ENCODE measurements around the gene RCOR2.

The RCOR2 gene

DNA sequence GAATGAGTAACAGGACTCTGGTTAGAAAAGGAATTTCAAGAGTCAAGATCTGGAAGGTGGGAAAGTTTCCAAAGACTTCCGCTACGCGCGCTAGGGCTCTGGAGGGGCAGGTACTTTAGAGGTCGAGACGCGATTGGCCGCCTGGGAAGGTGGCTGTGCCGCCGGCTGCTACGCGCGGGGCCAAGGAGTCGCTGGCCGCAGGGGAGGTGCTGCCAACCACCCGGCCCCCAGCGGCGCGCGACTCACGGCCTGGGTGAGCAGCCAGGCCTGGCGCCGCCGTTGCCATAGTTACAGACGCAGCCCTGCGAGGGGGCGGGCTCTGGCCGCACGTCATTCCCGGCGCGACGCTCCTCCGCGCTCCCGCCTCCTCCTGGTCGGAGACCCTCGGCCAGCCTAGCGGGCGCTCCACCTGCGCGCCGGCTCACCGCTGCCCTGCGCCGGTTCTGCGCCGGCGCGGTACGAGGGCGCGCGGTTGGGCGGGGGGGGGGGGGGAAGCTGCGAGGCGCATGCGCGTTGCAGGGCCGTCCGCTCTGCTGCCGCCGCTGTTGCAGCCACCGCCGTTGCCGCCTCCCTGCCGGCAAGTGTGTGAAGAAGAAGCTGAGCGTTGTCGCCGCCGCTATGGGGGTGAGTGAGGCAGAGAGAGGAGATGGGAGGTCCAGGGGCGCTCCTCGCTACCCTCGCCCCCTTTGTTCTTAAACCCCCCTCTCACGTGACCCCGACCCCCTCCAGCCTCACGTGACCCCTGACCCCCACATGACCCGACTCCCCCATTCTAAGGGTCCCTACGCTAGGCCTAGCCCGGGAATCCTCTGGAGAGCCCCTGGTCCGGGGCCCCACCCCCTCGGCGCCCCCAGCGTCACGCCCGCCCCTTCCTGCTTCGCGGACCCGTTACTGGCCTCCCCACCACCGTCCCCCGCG is 21.8 kb upstream of the RCOR2 start, which contains the start of gene NAA40:
Gene NAA40, plus strand, starts transcription at position 524 of the 918 bp plus-strand sequence. Its CDS starts 95 bp downstream, at position 619.
- Histone ChIP-seq H3K36me3 (replicated peaks) (0 out of 2 replicates have a peak, but pooled peaks cover 7% of the 10 kb centered on the region), H3K27me3 (ENCODE audit: low read depth) (no peaks in the 10 kb centered on the region), H3K9me3 (no peaks in the 10 kb centered on the region), H3K4me3 (peak within 1 kb of the TSS; percentile 79), H3K4me1 (peaks cover 3% of the 10 kb centered on the region; the same call in 1 of the 2 replicates)
- in situ Hi-C loops (cut with MboI; ENCODE audit: low sequenced_read_pairs), result no loop called here
- DNase-seq (ENCODE audit: low spot score in 2 of 2), result peak; percentile 94 to 97

DNA sequence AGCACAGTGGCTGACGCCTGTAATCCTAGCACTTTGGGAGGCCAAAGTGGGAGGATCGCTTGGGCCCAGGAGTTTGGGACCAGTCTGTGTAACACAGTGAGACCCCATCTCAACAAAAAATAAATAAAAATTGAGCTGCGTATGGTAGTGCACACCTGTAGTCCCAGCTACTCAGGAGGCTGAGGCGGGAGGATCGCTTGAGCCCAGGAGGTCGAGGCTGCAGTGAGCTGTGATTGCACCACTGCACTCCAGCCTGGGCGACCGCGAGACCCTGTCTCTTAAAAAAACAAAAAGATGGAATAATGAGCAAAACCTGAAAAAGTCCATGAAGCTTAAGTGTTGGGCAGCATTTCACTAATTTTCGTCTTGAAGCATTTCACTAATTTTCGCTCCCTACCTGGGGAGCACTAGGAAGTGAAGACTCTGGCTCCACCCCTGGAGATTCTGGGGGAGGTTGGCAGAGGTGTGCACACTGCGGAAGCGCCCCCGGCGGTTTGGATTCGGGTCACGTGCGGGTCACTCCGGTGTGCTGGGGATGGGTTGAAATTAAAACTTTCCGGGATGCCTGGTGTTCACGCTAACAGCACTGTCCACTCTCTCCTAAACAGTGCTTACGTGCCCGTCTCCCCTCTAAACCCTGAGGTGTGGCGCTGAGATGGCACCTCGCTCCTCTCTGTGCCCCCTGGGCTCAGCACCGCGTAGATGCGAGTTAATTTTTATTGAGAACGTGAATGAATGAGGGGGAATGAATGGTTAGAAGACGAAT is 20.9 kb upstream of the RCOR2 start:
- peak in 1 of 2 experiments; percentile 52 for DNase-seq (ENCODE audit: low spot score in 2 of 2)
- H3K36me3 ChIP-seq (replicated peaks), result 0 out of 2 replicates have a peak, but pooled peaks cover 6% of the 10 kb centered on the region
- H3K4me1 ChIP-seq, result peaks cover 3% of the 10 kb centered on the region; the same call in 1 of the 2 replicates
- in situ Hi-C loops (cut with MboI; ENCODE audit: low sequenced_read_pairs), result no loop called here
- H3K4me3 ChIP-seq, result peak overlapping the region; percentile 79
- H3K9me3 ChIP-seq, result no peaks in the 10 kb centered on the region
- no peaks in the 10 kb centered on the region for H3K27me3 ChIP-seq (ENCODE audit: low read depth)

DNA sequence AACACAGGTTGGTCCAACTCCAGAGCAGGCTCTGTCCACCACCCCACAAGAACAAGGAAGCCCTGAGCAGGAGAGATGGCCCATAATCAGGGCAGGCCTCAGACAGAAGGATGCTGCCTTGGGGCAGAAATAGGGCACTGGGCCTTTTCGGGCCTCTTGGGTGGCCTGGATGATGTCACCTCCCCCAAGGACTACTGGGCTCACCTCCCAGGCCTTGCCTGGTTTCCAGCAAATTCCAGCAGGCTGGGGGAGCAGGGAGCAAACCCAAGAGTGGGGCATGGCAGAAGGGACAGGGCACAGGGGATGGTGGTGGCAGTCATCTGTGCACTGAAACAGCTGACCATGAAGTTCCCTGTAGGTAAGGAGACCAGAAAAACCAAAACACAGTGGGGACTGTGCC is 16.5 kb upstream of the RCOR2 start:
- in situ Hi-C loops (cut with MboI; ENCODE audit: low sequenced_read_pairs), result no loop called here
- H3K4me3 ChIP-seq, result no peak overlapping the region
- no peaks in the 10 kb centered on the region for H3K36me3 ChIP-seq (replicated peaks)
- H3K27me3 ChIP-seq (ENCODE audit: low read depth), result no peaks in the 10 kb centered on the region; the same call in 1 of the 2 replicates
- no peak for DNase-seq (ENCODE audit: low spot score in 2 of 2)
- no peaks in the 10 kb centered on the region for H3K9me3 ChIP-seq
- peaks cover 3% of the 10 kb centered on the region; the same call in 1 of the 2 replicates for H3K4me1 ChIP-seq

DNA sequence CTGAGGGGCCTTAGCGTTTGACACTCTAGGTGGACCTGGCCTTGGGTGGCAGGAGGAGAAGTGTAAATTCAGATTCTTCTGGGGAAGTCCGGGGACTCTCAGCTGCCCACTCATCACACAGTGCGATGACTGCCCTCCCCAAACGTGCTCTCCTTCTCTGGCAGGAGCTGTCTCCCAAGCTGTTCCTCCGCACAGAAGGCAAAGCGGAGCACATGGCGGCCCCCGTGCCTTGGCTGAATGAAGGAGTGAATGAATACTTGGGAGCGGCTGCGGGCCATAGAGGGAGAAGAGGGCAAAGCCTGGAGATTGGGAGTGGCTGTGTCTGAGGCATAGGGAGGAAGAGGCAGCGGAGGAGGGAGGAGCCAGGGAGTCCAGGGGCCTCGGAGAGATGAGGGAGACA is 14.9 kb upstream of the RCOR2 start:
- no peak overlapping the region for H3K4me3 ChIP-seq
- in situ Hi-C loops (cut with MboI; ENCODE audit: low sequenced_read_pairs), result no loop called here
- H3K27me3 ChIP-seq (ENCODE audit: low read depth), result peaks cover 2% of the 10 kb centered on the region; the same call in 1 of the 2 replicates
- no peaks in the 10 kb centered on the region for H3K4me1 ChIP-seq
- H3K36me3 ChIP-seq (replicated peaks), result no peaks in the 10 kb centered on the region
- H3K9me3 ChIP-seq, result no peaks in the 10 kb centered on the region
- DNase-seq (ENCODE audit: low spot score in 2 of 2), result no peak

DNA sequence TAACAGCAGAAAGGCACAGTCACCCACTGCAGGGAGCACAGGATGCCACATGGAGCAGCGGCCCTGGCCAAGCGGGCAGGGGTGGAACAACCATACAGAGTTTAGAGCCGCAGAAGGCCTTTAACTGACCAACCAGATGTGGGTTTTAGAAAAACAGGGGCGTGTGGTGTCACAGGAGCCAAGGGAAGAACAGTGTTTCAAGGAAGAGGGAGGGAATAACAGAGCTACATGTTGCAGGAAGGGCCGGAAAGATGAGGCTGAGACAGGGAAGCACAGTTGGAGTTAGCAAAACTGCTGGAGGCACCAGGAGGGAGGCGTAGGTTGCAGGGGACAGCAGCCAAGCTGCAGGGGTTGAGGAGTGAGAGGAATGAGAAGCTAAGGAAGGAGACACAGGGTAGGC is 14.1 kb upstream of the RCOR2 start:
- no peaks in the 10 kb centered on the region for H3K9me3 ChIP-seq
- H3K27me3 ChIP-seq (ENCODE audit: low read depth), result peaks cover 2% of the 10 kb centered on the region; the same call in 1 of the 2 replicates
- no peak for DNase-seq (ENCODE audit: low spot score in 2 of 2)
- in situ Hi-C loops (cut with MboI; ENCODE audit: low sequenced_read_pairs), result no loop called here
- H3K4me1 ChIP-seq, result no peaks in the 10 kb centered on the region
- H3K4me3 ChIP-seq, result no peak overlapping the region
- no peaks in the 10 kb centered on the region for H3K36me3 ChIP-seq (replicated peaks)

DNA sequence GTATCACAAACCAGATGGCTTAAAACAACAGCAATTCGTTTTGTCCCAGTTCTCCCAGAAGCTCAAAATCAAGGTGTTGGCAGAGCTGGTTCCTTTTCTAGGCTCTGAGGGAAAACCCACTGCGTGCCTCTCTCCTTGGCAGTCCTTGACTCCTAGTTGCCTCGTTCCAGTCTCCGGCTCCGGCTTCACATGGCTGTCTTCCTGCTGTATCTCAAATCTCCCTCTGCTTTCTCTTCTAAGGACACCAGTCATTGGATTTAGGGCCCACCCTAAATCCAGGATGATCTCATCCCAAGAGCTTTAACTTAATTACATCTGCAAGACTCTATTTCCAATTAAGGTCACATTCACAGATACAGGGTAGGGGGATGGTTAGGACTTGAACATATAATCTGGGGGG is 12.7 kb upstream of the RCOR2 start:
- in situ Hi-C loops (cut with MboI; ENCODE audit: low sequenced_read_pairs), result no loop called here
- H3K27me3 ChIP-seq (ENCODE audit: low read depth), result peaks cover 2% of the 10 kb centered on the region; the same call in 1 of the 2 replicates
- no peaks in the 10 kb centered on the region for H3K4me1 ChIP-seq
- DNase-seq (ENCODE audit: low spot score in 2 of 2), result no peak
- H3K9me3 ChIP-seq, result no peaks in the 10 kb centered on the region
- H3K36me3 ChIP-seq (replicated peaks), result no peaks in the 10 kb centered on the region
- no peak overlapping the region for H3K4me3 ChIP-seq

DNA sequence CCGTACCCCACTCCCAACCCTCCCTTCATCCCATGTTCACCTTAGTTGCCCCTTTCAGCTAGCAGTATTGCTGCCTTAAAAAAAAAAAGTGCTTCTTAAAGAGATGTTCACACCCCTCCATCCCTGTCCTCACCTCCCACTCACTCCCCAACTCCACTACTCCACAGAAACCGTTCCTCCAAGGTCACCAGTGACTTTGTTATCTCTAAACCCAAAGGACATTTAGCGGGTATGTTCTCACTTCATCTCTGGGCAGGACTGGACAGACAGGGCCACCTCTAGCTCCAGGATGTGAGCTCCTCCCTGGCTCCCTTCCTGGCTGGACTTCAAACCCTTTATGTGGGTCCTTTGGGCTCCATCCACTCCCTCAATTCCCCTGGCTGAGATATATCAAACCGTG is 6.4 kb upstream of the RCOR2 start:
- in situ Hi-C loops (cut with MboI; ENCODE audit: low sequenced_read_pairs), result no loop called here

DNA sequence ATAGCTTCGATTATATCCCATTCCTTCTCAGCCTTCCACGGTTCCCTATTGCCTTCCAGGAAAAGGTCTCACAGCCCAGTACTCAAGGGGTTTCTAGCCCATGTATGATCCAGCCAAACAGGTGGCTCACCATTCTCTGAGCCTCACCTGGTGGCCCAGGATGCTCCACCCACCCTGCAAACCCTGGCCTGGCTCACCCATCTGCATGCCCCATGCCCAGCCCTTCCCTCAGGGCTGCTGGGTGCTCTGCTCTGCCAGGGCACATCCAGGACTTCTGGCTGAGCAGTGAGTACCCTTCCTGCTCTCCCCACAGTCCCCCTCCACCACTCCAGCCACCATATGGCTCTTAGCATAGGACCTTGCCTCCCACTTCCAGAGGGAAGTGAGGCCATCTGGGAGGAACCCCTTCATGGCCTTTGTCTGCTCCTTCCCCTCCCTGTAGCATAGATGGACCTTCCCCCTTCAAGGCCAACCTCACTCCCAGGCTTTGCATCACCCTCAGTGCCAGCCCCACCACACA is 5.8 kb upstream of the RCOR2 start:
- Histone ChIP-seq H3K36me3 (replicated peaks) (no peaks in the 10 kb centered on the region), H3K27me3 (ENCODE audit: low read depth) (no peaks in the 10 kb centered on the region), H3K9me3 (no peaks in the 10 kb centered on the region), H3K4me1 (peaks cover 21% of the 10 kb centered on the region), H3K4me3 (no peak overlapping the region)
- no peak for DNase-seq (ENCODE audit: low spot score in 2 of 2)
- in situ Hi-C loops (cut with MboI; ENCODE audit: low sequenced_read_pairs), result no loop called here

More for the DNA sequence above, 6.4 kb upstream of the RCOR2 start:
- no peaks in the 10 kb centered on the region for H3K36me3 ChIP-seq (replicated peaks)
- H3K4me3 ChIP-seq, result no peak overlapping the region
- H3K9me3 ChIP-seq, result no peaks in the 10 kb centered on the region
- peaks cover 1% of the 10 kb centered on the region; the same call in 1 of the 2 replicates for H3K27me3 ChIP-seq (ENCODE audit: low read depth)
- peaks cover 16% of the 10 kb centered on the region for H3K4me1 ChIP-seq
- DNase-seq (ENCODE audit: low spot score in 2 of 2), result no peak

DNA sequence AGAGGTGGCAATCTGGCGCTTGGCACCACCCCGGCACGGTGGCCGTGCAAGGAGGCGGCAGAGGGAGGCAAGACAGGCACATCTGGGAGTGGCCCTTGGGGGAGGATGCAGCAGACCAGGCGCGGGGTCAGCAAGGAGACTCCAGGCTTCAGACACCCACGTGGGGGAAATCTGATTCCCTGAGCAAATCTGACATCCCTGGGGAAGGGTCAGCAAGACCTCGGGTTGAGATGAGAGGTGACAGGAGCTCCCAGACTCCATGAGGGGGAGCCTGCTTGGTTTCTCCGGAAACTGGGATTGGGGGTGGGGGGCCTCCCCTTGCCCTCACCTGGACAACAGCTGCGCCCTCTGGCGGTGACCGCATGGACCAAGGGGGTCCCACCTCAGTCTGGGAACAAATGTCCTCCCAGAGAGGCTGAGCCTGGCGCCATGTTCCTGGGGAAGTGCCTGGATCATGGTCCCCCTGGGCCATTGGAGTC is 4.0 kb upstream of the RCOR2 start:
- no peak for DNase-seq (ENCODE audit: low spot score in 2 of 2)
- Histone ChIP-seq H3K4me3 (no peak overlapping the region), H3K9me3 (no peaks in the 10 kb centered on the region), H3K4me1 (peaks cover 26% of the 10 kb centered on the region), H3K36me3 (replicated peaks) (no peaks in the 10 kb centered on the region), H3K27me3 (ENCODE audit: low read depth) (no peaks in the 10 kb centered on the region)
- in situ Hi-C loops (cut with MboI; ENCODE audit: low sequenced_read_pairs), result no loop called here

DNA sequence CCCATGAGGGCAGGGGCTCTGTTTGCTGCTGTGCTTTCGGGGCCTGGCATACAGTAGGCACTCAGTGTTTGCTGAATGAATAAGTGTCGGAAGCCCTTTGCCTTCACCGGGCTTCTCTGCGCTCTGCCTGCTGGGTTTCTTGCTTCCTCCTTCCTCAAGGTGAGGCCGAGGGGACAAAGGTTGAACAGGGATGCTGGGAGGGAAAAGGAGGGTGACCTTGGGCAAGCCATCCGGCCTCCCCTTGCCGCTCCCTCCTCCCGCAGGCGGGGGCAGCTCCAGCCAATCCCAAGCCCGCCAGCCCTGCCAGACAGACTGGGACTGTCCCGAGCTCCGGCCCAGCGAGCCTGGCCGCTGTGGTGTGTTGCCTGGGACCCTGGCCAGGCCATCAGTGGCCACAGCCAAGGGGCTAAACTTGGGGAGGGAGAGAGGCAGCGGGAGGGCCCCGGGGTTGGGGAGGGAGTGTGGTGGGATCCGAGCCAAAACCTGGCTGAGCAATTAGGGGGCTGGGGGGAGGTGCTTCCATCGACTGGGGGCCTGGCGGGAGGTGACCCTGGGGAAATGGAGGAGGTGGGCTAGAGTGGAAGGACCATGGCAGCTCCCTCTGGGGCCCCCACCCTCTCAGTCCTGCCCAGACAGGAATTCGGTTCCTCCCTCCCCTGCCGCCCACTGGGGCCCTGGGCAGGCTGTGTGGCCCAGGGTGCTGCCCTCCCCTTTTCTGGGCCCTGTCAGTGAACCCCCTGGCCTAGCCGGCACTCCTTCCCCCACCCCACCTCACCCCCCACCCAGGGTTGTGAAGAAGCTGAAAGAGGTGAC is 3.4 kb upstream of the RCOR2 start:
- Histone ChIP-seq H3K36me3 (replicated peaks) (no peaks in the 10 kb centered on the region), H3K4me3 (no peak overlapping the region), H3K9me3 (no peaks in the 10 kb centered on the region), H3K4me1 (peaks cover 26% of the 10 kb centered on the region), H3K27me3 (ENCODE audit: low read depth) (no peaks in the 10 kb centered on the region)
- in situ Hi-C loops (cut with MboI; ENCODE audit: low sequenced_read_pairs), result no loop called here
- DNase-seq (ENCODE audit: low spot score in 2 of 2), result no peak

DNA sequence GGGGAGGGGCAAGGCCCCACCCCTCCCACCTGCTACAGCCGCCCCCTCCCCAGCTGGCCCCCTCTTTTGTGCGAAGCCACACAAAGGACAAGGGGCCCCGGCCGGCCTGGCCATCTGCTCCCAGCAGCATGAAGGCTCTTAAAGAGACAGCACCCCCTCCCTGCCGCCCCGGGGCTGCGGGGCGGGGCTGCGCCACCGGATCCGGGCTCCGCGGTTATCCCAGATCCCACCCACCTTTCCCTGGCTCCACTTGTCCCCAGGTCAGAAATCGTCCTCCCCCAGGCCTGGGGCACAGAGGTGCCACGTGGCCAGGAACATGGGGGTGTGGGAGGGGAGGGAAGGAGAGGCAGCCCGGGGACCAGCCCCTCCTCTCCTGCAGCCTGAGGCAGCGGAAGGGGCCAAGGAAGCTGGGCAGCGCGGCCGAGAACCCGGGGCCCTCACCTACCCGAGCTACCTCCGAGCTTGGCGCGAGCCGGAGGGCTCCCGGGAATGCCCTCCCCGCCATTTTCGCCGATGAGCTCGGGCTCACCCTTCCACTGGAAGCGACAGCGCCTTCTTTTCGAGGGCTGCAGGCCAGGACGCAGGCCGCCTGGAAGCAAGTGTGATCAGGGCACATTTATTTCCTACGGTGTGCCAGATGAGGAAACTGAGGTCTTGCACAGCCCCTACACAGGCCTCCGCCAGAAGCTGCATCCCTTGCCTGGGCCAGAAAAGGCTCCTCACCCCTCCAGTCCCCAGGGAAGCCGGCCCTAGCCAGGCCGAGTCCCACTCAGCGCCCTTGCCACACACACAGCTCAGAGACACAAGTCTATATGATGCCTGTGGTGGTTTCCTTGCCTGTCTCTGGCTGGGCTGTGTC is 2.5 kb upstream of the RCOR2 start:
- H3K4me3 ChIP-seq, result no peak overlapping the region

DNA sequence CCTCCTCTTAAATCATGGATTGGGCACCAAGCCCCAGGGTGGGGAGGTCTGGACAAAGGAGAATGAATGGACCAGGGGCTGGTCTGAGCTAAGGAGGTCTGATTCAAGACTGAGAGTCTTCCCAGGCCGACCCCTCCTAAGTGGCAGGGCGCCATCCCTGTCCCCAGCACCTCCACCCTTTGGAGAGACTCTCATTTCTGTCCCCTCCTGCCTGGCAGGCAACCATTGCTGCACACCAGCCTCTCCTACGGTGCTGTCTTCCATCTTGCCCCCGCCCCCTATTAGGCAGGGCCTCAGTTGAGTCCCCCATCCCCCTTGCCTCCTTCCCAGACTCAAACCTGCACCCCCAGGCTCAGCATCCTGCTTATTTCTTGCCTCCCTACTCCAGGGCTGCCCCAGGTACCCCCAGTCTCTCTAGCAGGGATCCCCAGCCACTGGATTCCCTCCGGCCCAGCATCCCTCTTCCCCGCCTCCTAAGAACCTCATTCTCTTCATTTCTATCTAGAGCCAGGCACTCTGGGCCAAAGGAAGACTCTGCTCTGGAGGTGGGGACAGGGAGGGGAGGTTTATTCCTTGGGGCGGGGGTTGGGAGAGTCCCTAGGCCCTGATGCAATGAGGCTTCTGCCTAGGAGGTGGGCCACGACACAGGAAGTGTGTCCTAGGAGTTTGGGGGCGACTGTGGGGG is 1.7 kb upstream of the RCOR2 start:
- H3K27me3 ChIP-seq (ENCODE audit: low read depth), result no peaks in the 10 kb centered on the region
- no peak overlapping the region for H3K4me3 ChIP-seq
- H3K36me3 ChIP-seq (replicated peaks), result peaks cover 9% of the 10 kb centered on the region
- in situ Hi-C loops (cut with MboI; ENCODE audit: low sequenced_read_pairs), result no loop called here
- H3K4me1 ChIP-seq, result peaks cover 26% of the 10 kb centered on the region
- peak in 1 of 2 experiments; percentile 67 for DNase-seq (ENCODE audit: low spot score in 2 of 2)
- H3K9me3 ChIP-seq, result no peaks in the 10 kb centered on the region

More for the DNA sequence above, 2.5 kb upstream of the RCOR2 start:
- Histone ChIP-seq H3K9me3 (no peaks in the 10 kb centered on the region), H3K36me3 (replicated peaks) (peaks cover 2% of the 10 kb centered on the region), H3K27me3 (ENCODE audit: low read depth) (no peaks in the 10 kb centered on the region), H3K4me1 (peaks cover 26% of the 10 kb centered on the region)
- in situ Hi-C loops (cut with MboI; ENCODE audit: low sequenced_read_pairs), result no loop called here
- DNase-seq (ENCODE audit: low spot score in 2 of 2), result peak; percentile 39 to 77

Data from HAP-1 (cell line).